Muscle layer of duodenum (tissue), 2 donors: ENCODE measurements around the gene EIF1AY.
A peak's percentile ranks its signal among the peaks of the same experiment; 100 is the strongest.
"Not testable (repeated sequence)": the region's sequence is repeated elsewhere in the genome, so short reads cannot be mapped to it uniquely, and the experiment has no call there.

Source experiments
- H3K27ac ChIP-seq: one replicate; pipeline ENCODE4 v1.7.0; 2013; ENCODE audit warnings: mild to moderate bottlenecking, low read length
- H3K27me3 ChIP-seq: one replicate; pipeline ENCODE4 v1.7.0; 2013; ENCODE audit warnings: low read depth, mild to moderate bottlenecking, control low read depth, low read length
- H3K36me3 ChIP-seq, 2 donors: one replicate each; pipeline ENCODE4 v1.7.0; 2013; ENCODE audit warnings: low read length in 2 of 2, control low read depth in 1 of 2, mild to moderate bottlenecking in 1 of 2; ENCODE audit not compliant: insufficient read depth in 2 of 2, control insufficient read depth in 1 of 2
- H3K4me1 ChIP-seq, 2 donors: one replicate each; pipeline ENCODE4 v1.7.0; 2013; ENCODE audit warnings: low read length in 2 of 2, mild to moderate bottlenecking in 2 of 2, control low read depth in 1 of 2, moderate library complexity in 1 of 2; ENCODE audit not compliant: insufficient read depth in 2 of 2, control insufficient read depth in 1 of 2
- H3K4me3 ChIP-seq, 2 donors: one replicate each; pipeline ENCODE4 v1.7.0; 2013; ENCODE audit warnings: low read length in 2 of 2, low read depth in 1 of 2, mild to moderate bottlenecking in 1 of 2
- H3K9me3 ChIP-seq, 2 donors: one replicate each; pipeline ENCODE4 v1.7.0; 2013; ENCODE audit warnings: low read length in 2 of 2, control low read depth in 1 of 2, mild to moderate bottlenecking in 1 of 2; ENCODE audit not compliant: control insufficient read depth in 1 of 2
- donor health status: healthy.

Gene EIF1AY, protein sequence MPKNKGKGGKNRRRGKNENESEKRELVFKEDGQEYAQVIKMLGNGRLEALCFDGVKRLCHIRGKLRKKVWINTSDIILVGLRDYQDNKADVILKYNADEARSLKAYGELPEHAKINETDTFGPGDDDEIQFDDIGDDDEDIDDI

DNA sequence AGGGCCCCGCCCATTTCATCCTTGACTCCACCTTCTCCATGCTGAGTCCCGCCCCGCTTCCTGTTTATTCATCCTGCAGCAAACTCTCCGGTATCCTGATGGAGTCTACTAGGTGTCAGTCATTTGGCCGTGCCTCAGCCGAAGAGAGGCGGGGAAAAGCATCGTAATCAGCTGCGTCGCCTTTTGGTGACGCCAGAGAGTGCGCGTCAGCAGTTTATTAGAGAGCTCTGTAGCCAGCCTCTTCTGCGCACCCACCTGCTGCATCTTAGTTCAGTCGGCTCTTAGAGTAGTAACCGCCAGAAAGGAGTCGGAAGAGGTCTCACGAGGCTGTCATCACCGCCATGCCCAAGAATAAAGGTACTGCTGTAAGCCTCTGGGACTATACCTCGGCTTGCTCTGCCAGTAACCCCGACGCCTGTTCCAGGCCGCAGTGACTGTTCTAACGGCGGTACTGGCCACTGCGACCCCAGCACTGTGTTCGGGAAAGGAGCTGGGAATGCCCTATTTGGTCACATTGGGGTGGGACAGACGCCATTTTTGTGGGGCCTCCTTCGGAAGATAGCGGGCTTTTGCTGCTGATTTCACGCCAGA, at the start of gene EIF1AY:
EIF1AY (plus strand) TSS at position 246 of the 591 bp plus-strand sequence; CDS start at position 342, 96 bp downstream.
- H3K27me3 ChIP-seq = no peaks in the 10 kb centered on the region
- H3K4me1 ChIP-seq = peaks cover 0 to 9% of the 10 kb centered on the region in 2 donors
- H3K9me3 ChIP-seq = no peaks in the 10 kb centered on the region
- H3K36me3 ChIP-seq = no peaks in the 10 kb centered on the region
- peak within 1 kb of the TSS; percentile 96 for H3K27ac ChIP-seq
- H3K4me3 ChIP-seq = peak within 1 kb of the TSS; percentile 70 to 93

DNA sequence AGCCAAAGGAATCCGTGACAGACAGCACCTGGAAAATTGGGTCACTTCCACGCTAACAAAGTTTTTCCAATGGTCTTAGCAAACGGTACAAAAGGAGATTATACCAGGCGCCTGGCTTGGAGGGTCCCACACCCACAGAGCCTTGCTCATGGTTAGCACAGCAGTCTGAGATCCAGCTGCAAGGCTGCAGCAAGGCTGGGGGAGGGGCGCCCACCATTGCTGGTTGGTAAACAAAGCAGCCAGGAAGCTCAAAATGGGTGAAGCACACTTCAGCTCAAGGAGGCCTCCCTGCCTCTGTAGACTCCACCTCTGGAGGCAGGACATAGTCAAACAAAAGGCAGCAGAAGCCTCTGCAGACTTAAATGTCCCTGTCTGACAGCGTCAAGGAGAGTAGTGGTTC, 47.1 kb upstream of the EIF1AY start:
- Histone ChIP-seq H3K9me3 (no peaks in the 10 kb centered on the region), H3K36me3 (no peaks in the 10 kb centered on the region), H3K4me1 (no peaks in the 10 kb centered on the region), H3K27ac (no peak overlapping the region), H3K27me3 (no peaks in the 10 kb centered on the region), H3K4me3 (no peak overlapping the region)

DNA sequence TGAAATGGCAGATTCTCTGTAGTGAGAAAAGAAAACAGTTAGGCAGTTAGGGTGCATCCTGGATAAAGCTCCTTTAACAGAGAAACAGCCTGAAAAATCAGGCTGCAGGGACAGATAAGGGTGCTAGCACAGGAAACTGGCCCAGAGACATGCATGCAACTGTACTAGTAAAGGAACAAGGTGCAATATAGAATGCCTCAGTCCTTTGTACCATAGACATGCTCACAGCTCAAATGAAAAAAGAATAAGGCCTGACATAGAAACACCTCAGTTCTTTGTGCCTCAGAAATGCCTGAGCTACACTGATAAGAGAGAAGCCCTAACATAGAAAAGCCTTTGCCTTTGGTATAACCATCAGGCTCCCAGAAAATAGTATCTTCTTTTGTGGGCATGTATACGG, 37.4 kb upstream of the EIF1AY start:
- no peaks in the 10 kb centered on the region for H3K36me3 ChIP-seq
- H3K4me3 ChIP-seq = no peak overlapping the region
- H3K4me1 ChIP-seq = no peaks in the 10 kb centered on the region
- H3K9me3 ChIP-seq = no peaks in the 10 kb centered on the region
- H3K27me3 ChIP-seq = no peaks in the 10 kb centered on the region
- no peak overlapping the region for H3K27ac ChIP-seq

DNA sequence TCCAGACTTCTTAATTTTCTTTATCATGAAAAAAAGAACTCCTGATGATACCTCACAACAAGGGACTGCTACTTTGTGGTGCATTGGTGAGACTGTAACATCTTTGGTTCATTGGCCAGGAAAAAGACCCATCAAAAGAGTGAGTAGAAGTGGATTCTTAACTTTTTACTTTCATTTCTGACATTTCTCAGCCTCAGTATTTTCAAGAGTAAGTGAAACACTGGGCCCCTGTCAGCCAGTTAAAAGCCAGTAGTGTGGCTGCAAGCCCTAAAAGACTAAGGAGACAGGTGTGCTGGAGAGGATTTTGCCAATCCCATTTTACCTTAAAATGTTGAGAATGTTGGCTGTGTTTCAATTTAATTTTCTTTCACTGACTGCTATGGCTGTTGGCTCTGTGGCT, 36.6 kb upstream of the EIF1AY start:
- Histone ChIP-seq H3K4me3 (no peak overlapping the region), H3K9me3 (no peaks in the 10 kb centered on the region), H3K4me1 (no peaks in the 10 kb centered on the region), H3K27me3 (no peaks in the 10 kb centered on the region), H3K27ac (no peak overlapping the region), H3K36me3 (no peaks in the 10 kb centered on the region)

DNA sequence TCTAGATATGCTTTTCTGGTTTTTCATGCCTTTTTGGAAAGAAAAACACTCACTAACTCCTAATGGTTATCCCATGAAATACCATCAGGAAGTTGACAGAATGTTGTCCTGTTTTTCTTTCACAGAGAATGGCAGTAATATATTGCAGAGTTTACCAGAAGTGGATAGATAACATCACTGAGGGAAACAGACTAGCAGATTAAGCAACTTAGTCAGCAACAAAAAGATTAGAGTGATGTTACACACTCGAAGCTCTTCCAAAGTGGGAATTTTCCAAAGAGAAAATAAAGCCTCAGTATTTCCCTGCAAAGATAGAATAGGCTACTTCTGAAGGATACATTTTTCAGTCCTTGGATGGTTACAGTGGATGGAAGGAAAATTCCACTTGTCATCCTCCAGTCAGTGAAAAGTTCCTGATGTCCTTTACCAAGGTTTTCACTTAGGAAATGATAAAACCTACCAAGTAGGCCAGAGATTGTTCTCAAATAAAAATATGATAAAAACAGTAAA, 31.1 kb upstream of the EIF1AY start:
- no peaks in the 10 kb centered on the region for H3K9me3 ChIP-seq
- no peak overlapping the region for H3K4me3 ChIP-seq
- H3K36me3 ChIP-seq = no peaks in the 10 kb centered on the region
- H3K4me1 ChIP-seq = peaks cover 0 to 10% of the 10 kb centered on the region in 2 donors
- H3K27ac ChIP-seq = no peak overlapping the region
- H3K27me3 ChIP-seq = no peaks in the 10 kb centered on the region

DNA sequence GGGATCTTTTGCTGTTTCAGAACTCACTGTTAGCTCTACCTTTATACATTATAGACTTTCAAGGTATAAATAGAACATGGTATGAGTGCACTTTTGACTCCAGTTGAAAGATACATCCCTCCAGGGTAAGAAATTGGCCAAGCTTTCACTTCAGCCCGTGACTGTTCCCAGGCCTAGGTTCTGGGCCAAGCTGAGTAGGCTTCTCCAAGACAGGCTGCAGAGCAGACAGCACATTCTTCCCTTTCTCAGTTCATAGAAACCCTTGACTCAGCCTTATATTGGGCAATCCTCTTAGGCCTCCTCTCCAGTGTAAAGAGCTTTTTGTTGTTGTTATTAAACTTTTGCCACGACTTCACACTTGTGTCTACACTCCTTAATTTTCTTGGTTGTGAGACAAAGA, 29.5 kb upstream of the EIF1AY start:
- Histone ChIP-seq H3K4me3 (no peak overlapping the region), H3K36me3 (no peaks in the 10 kb centered on the region), H3K4me1 (peaks cover 0 to 10% of the 10 kb centered on the region in 2 donors), H3K27me3 (no peaks in the 10 kb centered on the region), H3K27ac (no peak overlapping the region), H3K9me3 (no peaks in the 10 kb centered on the region)

DNA sequence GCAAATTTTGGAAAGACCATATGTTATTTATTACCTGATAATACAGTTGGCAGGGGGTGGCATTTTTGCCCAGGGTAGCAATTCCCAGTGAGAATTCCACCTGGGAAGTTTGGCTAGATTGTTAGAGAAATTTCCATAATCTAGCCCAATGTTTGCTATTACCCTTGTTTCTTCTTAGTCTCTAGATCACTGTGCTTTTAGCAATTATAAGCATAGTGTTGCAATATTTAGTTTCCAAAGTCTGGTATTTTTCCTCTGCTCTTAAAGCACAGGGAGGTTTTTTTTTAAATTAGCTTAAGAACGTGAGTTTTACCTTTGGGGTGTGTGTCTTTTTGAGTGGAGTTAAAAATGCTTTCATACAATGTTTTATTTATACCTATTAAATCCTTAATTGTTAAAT, 26.3 kb upstream of the EIF1AY start:
- Histone ChIP-seq H3K27me3 (no peaks in the 10 kb centered on the region), H3K27ac (no peak overlapping the region), H3K4me1 (peaks cover 0 to 10% of the 10 kb centered on the region in 2 donors), H3K9me3 (no peaks in the 10 kb centered on the region), H3K4me3 (no peak overlapping the region), H3K36me3 (no peaks in the 10 kb centered on the region)

DNA sequence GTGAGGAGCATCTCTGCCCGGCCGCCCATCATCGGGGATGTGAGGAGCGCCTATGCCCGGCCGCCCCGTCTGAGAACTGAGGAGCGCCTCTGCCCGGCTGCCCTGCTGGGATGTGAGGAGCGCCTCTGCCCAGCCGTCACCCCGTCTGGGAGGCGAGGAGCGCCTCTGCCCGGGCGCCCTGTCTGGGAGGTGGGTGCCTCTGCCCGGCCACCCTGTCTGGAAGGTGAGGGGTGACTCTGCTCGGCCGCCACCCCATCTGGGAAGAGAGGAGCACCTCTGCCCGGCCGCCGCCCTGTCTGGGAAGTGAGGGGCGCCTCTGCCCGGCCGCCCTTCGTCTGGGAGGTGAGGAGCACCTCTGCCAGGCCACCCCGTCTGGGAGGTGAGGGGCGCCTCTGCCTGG, 23.7 kb upstream of the EIF1AY start:
- Histone ChIP-seq H3K36me3 (no peaks in the 10 kb centered on the region), H3K4me1 (peaks cover 0 to 7% of the 10 kb centered on the region in 2 donors), H3K4me3 (no peak overlapping the region), H3K9me3 (no peaks in the 10 kb centered on the region), H3K27ac (no peak overlapping the region), H3K27me3 (no peaks in the 10 kb centered on the region)

DNA sequence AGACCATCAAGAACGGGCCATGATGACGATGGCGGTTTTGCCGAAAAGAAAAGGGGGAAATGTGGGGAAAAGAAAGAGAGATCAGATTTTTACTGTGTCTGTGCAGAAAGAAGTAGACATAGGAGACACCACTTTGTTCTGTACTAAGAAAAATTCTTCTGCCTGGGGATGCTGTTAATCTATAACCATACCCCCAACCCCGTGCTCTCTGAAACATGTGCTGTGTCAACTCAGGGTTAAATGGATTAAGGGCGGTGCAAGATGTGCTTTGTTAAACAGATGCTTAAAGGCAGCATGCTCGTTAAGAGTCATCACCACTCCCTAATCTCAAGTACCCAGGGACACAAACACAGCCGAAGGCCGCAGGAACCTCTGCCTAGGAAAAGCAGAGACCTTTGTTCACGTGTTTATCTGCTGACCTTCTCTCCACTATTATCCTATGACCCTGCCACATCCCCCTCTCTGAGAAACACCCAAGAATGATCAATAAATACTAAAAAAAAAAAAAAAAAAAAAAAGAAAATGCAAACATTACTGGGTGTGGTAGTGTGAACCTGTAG, 22.7 kb upstream of the EIF1AY start:
- H3K9me3 ChIP-seq, H3K4me1 ChIP-seq, H3K27me3 ChIP-seq, H3K27ac ChIP-seq, H3K36me3 ChIP-seq, H3K4me3 ChIP-seq: not testable (repeated sequence)

DNA sequence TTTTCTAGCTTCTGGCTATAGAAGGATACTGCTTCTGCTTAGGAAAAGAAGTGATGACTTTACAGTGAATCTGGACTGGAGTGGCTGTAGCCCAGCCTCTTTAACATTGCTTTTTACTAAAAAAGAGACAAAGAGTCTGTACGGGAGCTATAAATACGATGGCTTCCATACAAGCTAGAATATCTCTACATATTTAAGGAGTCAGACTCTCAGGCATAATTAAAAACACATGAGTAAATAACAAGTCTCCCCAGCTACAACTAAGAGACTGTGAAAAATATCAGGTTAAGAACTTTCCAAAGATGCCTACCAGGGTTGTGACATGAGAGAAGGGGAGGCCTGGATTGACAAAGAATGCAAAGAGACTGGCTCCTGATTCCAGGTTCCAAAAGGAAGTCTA, 19.8 kb upstream of the EIF1AY start:
- H3K4me3 ChIP-seq = no peak overlapping the region
- H3K36me3 ChIP-seq = no peaks in the 10 kb centered on the region
- no peaks in the 10 kb centered on the region for H3K27me3 ChIP-seq
- peaks cover 0 to 3% of the 10 kb centered on the region in 2 donors for H3K4me1 ChIP-seq
- no peak overlapping the region for H3K27ac ChIP-seq
- no peaks in the 10 kb centered on the region for H3K9me3 ChIP-seq

DNA sequence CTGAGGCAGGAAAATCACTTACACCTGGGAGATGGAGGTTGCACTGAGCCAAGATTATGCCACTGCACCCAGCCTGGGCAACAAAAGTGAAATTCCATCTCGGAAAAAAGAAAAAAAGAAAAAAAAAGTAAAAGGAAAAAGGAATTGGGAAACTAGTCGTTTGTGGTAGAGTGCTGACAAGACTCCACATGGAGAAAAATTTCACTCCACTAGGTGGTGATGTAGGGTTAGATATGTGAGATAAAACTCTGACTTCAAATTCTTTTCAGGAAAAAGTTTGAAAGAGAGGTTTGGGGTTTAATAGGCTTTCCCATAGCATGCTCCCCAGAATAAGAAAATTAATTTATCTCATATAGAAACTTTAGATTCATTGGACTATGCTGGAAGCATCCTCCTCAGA, 16.9 kb upstream of the EIF1AY start:
- H3K27me3 ChIP-seq = no peaks in the 10 kb centered on the region
- H3K9me3 ChIP-seq = no peaks in the 10 kb centered on the region
- no peak overlapping the region for H3K27ac ChIP-seq
- no peaks in the 10 kb centered on the region for H3K36me3 ChIP-seq
- peaks cover 0 to 3% of the 10 kb centered on the region in 2 donors for H3K4me1 ChIP-seq
- no peak overlapping the region for H3K4me3 ChIP-seq
